Body of pancreas (tissue), 4 donors: ENCODE measurements around the gene PACSIN2. TPM values are rescaled to one million over a fixed set of nuclear protein-coding genes. Genes with fewer than 3 reads are reported as not detected.
A peak's percentile ranks its signal among the peaks of the same experiment; 100 is the strongest.

Experiments used
- ATAC-seq: fragments of 150-250 bp; one replicate; pipeline ENCODE4 v1.9.1; 2016
- DNase-seq, 4 donors: peaks; one replicate each; pipeline ENCODE4 v3.0.0-alpha.2; 2019
- H3K27ac ChIP-seq, 4 donors: fragments of 200-600 bp; sonication (generic); 1 replicate in 3 of 4; 2 replicates in 1 of 4; pipeline versions ENCODE4 v1.5.1 to v1.6.1; 2016 to 2019; ENCODE audit warnings: mild to moderate bottlenecking in 1 of 4, mixed read lengths in 1 of 4, moderate library complexity in 1 of 4
- H3K27me3 ChIP-seq, 2 donors: fragments of 200-600 bp; sonication (generic); one replicate each; pipeline ENCODE4 v1.6.0; 2016; ENCODE audit warnings: mild to moderate bottlenecking in 1 of 2
- H3K36me3 ChIP-seq, 2 donors: fragments of 200-600 bp; sonication (generic); replicated peaks in 1 of 2; 2 replicates each; pipeline ENCODE4 v1.5.1; 2016; ENCODE audit warnings: low read depth in 2 of 2; ENCODE audit not compliant: insufficient read depth in 1 of 2
- H3K4me1 ChIP-seq: fragments of 200-600 bp; sonication (generic); one replicate; pipeline ENCODE4 v1.6.0; 2016
- H3K4me3 ChIP-seq, 2 donors: fragments of 200-600 bp; sonication (generic); 1 replicate in 1 of 2; 2 replicates in 1 of 2; pipeline ENCODE4 v1.5.1; 2016 to 2019
- H3K9me3 ChIP-seq, 3 donors: fragments of 200-600 bp; sonication (generic); 1 replicate in 2 of 3; 2 replicates in 1 of 3; pipeline ENCODE4 v1.5.1; 2016
- POLR2A ChIP-seq, 3 donors: fragments of 450-650 bp; IDR thresholded peaks; one replicate each; pipeline ENCODE4 v1.6.1; 2016; ENCODE audit warnings: antibody characterized with exemption in 3 of 3, mild to moderate bottlenecking in 2 of 3
- WGBS, 2 donors: methylation state at CpG; one replicate each; pipeline ENCODE4 v1.1.5; 2017; 5-methylcytosine and 5-hydroxymethylcytosine counted together
- intact Hi-C: fragments of 100-400 bp; cut with DNase I; formaldehyde crosslinking; loops from one replicate; pipeline ENCODE4 v1.15.1; 2023
- total RNA-seq, 2 donors: library from RNA; depleted of rRNA; stranded (reverse); fragments of >200 nt; gene quantifications; one replicate each; pipeline ENCODE4 v1.1.0, GENCODE V29; 2016
- TF ChIP-seq, protein P1 (sequence below), 7 experiments: fragments of 450-650 bp in 4 of 7; fragments of 200-600 bp in 3 of 7; sonication (generic) in 3 of 7; IDR thresholded peaks; one replicate each; pipeline ENCODE4 v1.5.1; 2016 to 2019; ENCODE audit warnings: antibody characterized with exemption in 7 of 7

The PACSIN2 gene
- total RNA-seq, 2 donors from 2014 or later = 117 to 118 TPM

DNA sequence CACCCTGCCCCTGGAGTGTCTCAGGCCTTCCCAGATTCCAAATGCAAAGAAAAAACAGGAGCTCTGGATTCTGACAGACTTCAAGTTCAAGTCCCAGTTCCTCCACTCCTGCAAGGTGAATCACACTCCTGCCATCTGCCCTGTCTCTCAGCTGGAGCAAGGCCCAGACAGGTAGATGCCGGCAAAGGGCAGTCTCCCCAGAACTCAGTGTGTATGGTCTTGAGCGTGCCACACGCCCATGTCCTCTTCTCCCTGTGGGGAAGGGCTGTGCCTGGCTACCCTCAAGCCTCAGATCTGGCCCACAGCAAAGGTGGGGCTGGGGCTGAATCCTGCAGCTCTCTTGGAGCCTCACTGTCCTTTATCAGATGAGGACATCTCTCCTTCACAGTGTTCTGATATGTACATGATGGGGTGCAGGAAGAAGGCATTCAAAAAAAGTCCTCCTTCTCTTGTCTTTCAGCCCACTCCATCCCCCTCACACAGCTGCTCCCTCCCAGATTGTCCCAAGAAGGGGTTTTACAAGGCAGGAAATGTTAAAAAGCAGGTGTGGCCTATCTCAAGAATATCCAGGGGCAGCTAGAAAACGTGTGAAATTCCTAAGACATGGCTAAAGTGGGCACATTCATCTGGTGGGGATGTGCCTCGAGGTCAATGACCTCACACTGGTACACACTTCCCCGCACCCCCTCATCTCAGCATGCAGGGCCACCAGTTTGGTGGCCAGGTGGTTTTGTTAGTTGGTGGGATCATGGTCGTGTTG is 130.2 kb downstream of the PACSIN2 start:
- Histone ChIP-seq H3K36me3 (peaks cover 0 to 6% of the 10 kb centered on the region in 2 donors), H3K27me3 (no peaks in the 10 kb centered on the region), H3K4me1 (peaks cover 100% of the 10 kb centered on the region), H3K9me3 (no peaks in the 10 kb centered on the region), H3K27ac (peak overlapping the region; percentile 92 to 96 (median 94)), H3K4me3 (no peak overlapping the region)
- DNase-seq (peak in 1 of 4 donors; percentile 62), ATAC-seq (no peak)
- TF ChIP-seq POLR2A (IDR thresholded peaks at IDR 0.05) = no peak
- TF ChIP-seq, protein P1, sequence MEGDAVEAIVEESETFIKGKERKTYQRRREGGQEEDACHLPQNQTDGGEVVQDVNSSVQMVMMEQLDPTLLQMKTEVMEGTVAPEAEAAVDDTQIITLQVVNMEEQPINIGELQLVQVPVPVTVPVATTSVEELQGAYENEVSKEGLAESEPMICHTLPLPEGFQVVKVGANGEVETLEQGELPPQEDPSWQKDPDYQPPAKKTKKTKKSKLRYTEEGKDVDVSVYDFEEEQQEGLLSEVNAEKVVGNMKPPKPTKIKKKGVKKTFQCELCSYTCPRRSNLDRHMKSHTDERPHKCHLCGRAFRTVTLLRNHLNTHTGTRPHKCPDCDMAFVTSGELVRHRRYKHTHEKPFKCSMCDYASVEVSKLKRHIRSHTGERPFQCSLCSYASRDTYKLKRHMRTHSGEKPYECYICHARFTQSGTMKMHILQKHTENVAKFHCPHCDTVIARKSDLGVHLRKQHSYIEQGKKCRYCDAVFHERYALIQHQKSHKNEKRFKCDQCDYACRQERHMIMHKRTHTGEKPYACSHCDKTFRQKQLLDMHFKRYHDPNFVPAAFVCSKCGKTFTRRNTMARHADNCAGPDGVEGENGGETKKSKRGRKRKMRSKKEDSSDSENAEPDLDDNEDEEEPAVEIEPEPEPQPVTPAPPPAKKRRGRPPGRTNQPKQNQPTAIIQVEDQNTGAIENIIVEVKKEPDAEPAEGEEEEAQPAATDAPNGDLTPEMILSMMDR (IDR thresholded peaks at IDR 0.05) = no peak
- 64 to 66% methylated on average over 6 to 7 of the region's 7 CpGs for WGBS, 2 donors
- intact Hi-C loops = no loop called here

DNA sequence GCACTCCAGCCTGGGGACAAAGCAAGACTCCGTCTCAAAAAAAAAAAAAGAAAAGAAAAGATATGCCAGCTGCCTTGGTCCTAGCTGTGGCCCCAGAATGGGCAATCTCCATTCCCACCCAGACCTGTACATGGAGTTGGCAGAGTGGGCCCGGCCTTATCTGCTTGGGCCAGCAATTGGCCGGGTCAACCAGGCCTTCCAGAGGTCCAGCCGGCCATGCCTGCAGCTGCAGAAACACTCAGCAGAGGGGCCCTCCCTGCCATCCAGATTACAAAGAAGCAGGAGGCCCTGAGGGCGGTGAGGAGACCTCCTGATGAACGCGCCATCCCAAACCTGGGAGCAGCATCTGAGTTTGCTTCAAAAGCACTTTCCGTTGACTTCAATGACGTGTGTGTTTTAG is 131.0 kb downstream of the PACSIN2 start:
- H3K4me3 ChIP-seq = no peak overlapping the region
- H3K27me3 ChIP-seq = no peaks in the 10 kb centered on the region
- DNase-seq (peak in 1 of 4 donors; percentile 55), ATAC-seq (no peak)
- 60 to 68% methylated on average over 9 of the region's 9 CpGs for WGBS, 2 donors
- no peaks in the 10 kb centered on the region for H3K9me3 ChIP-seq
- H3K4me1 ChIP-seq = peaks cover 100% of the 10 kb centered on the region
- intact Hi-C loops = no loop called here
- no peak for TF ChIP-seq POLR2A (IDR thresholded peaks at IDR 0.05)
- TF ChIP-seq, protein P1 (IDR thresholded peaks at IDR 0.05) = no peak
- H3K36me3 ChIP-seq = peaks cover 0 to 4% of the 10 kb centered on the region in 2 donors
- H3K27ac ChIP-seq = peak overlapping the region; percentile 62 to 96 (median 93)

DNA sequence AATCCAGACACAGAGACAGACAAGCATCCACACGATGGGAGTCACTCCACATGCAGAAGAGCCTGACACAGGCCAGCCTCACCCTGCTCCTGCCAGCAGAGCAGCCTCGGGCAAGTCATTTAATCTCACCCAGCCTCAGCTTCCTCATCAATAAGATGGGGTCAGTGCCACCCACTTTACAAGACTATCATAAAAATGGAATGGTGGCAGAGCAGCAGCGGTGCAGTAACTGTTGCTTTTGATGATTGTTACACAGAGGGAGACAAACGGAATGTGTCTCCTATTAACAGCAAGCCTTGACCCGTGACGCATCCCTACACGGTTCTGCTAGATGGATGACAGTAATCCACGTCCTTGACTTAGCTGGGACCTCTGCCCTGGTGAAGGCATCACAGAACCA is 131.8 kb downstream of the PACSIN2 start:
- TF ChIP-seq POLR2A (IDR thresholded peaks at IDR 0.05) = no peak
- TF ChIP-seq, protein P1 (IDR thresholded peaks at IDR 0.05) = no peak
- DNase-seq = no peak
- intact Hi-C loops = no loop called here
- ATAC-seq = no peak
- 70 to 73% methylated on average over 8 of the region's 8 CpGs for WGBS, 2 donors
- no peaks in the 10 kb centered on the region for H3K9me3 ChIP-seq
- peak overlapping the region; percentile 92 to 96 (median 94) for H3K27ac ChIP-seq
- no peak overlapping the region for H3K4me3 ChIP-seq
- H3K36me3 ChIP-seq = peaks cover 0 to 7% of the 10 kb centered on the region in 2 donors
- H3K27me3 ChIP-seq = no peaks in the 10 kb centered on the region
- H3K4me1 ChIP-seq = peaks cover 100% of the 10 kb centered on the region

DNA sequence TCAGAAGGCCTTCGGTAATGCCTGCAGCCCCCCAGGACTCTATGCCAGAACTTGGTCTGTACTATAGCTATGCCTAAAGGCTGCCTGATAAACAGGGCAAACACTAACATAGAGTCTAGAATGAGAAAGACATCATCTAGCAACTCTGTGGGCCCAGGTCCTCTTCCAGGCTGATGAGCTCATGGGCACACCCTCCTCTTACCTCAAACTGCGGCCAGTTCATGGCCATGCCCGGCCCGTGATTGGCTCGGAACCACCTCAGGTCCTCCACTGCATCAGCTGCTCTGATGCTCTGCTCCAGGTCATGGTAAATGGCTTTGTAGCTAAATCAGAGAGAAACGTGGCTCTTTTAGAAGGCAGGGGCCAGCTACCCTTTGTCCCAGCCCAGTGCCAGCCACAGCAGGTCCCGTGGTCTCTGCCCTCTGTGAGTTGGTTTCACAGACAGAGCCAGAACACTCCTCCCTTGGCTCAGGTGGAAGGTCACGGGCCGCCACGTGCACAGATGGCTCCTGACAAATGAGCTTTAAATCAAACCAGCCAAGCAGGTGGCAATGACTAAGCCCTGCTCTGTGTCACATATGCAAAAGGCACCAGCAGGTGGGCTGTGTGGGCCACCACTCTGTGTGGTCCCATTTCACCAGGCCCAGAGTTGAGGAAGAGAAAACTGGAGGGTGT is 132.8 kb downstream of the PACSIN2 start:
- H3K36me3 ChIP-seq = peaks cover 9% of the 10 kb centered on the region in 2 donors
- intact Hi-C loops = no loop called here
- 26% methylated on average over 10 of the region's 10 CpGs; no CpG with 5 or more reads in 1 of the 2 donors for WGBS, 2 donors
- peak overlapping the region; percentile 92 to 96 (median 94) for H3K27ac ChIP-seq
- peak overlapping the region in 1 of 2 donors; percentile 38 for H3K4me3 ChIP-seq
- no peaks in the 10 kb centered on the region for H3K27me3 ChIP-seq
- DNase-seq = peak; percentile 91 to 97 (median 96)
- peaks cover 100% of the 10 kb centered on the region for H3K4me1 ChIP-seq
- ATAC-seq = peak; percentile 80
- peak; percentile 65 to 82 (median 74) for TF ChIP-seq POLR2A (IDR thresholded peaks at IDR 0.05)
- TF ChIP-seq, protein P1 (IDR thresholded peaks at IDR 0.05) = peak in 3 of 7 experiments; percentile 20 to 46 (median 38)
- H3K9me3 ChIP-seq = no peaks in the 10 kb centered on the region
